Liver (tissue), 9 donors: ENCODE data around the gene AGTRAP. TPM values are rescaled to one million over a fixed set of nuclear protein-coding genes. Genes with fewer than 3 reads are reported as not detected.

Experiments used
- DNase-seq: peaks from one replicate; pipeline ENCODE4 v3.0.0-alpha.2; 2017; ENCODE audit warnings: low spot score
- H3K27ac ChIP-seq, 2 donors: one replicate each; pipeline ENCODE4 v1.7.0; 2013; ENCODE audit warnings: inconsistent platforms in 2 of 2, low read length in 2 of 2, control low read depth in 1 of 2, low read depth in 1 of 2, mild to moderate bottlenecking in 1 of 2
- H3K27me3 ChIP-seq, 4 donors: one replicate each; pipeline versions ENCODE4 v1.6.1 to v1.7.0; 2013; ENCODE audit warnings: low read length in 3 of 4, inconsistent platforms in 1 of 4, mild to moderate bottlenecking in 1 of 4, moderate library complexity in 1 of 4; ENCODE audit not compliant: control insufficient read depth in 4 of 4, insufficient read depth in 4 of 4
- H3K36me3 ChIP-seq, 4 donors: one replicate each; pipeline versions ENCODE4 v1.6.1 to v1.7.0; 2013; ENCODE audit warnings: low read length in 3 of 4, mild to moderate bottlenecking in 3 of 4, low read depth in 1 of 4, moderate library complexity in 1 of 4; ENCODE audit not compliant: control insufficient read depth in 4 of 4, insufficient read depth in 3 of 4
- H3K4me1 ChIP-seq, 4 donors: one replicate each; pipeline versions ENCODE4 v1.6.1 to v1.7.0; 2013; ENCODE audit warnings: low read length in 3 of 4, mild to moderate bottlenecking in 3 of 4, moderate library complexity in 1 of 4; ENCODE audit not compliant: control insufficient read depth in 4 of 4, insufficient read depth in 4 of 4
- H3K4me3 ChIP-seq, 3 donors: one replicate each; pipeline versions ENCODE4 v1.6.1 to v1.7.0; 2013; ENCODE audit warnings: low read length in 3 of 3, control low read depth in 1 of 3, low read depth in 1 of 3, mild to moderate bottlenecking in 1 of 3
- H3K9ac ChIP-seq, 2 donors: one replicate each; pipeline ENCODE4 v1.7.0; 2013; ENCODE audit warnings: low read length in 2 of 2, mild to moderate bottlenecking in 2 of 2, moderate library complexity in 2 of 2, control low read depth in 1 of 2, low read depth in 1 of 2
- H3K9me3 ChIP-seq, 4 donors: one replicate each; pipeline versions ENCODE4 v1.6.1 to v1.7.0; 2013; ENCODE audit warnings: low read length in 3 of 4; ENCODE audit not compliant: control insufficient read depth in 4 of 4
- CTCF ChIP-seq: fragments of 150-350 bp; IDR thresholded peaks from 2 replicates; pipeline ENCODE4 v1.5.1; 2017; ENCODE audit warnings: improper control_type of control experiment, low read depth, low read length; ENCODE audit not compliant: missing input control
- FOXA1 ChIP-seq: IDR thresholded peaks from 2 replicates; pipeline ENCODE4 v1.6.1; 2016; ENCODE audit warnings: antibody characterized with exemption
- FOXA2 ChIP-seq: IDR thresholded peaks from 2 replicates; pipeline ENCODE4 v1.6.1; 2016; ENCODE audit warnings: antibody characterized with exemption
- HNF4A ChIP-seq, 2 donors: conservative IDR thresholded peaks; 2 replicates each; pipeline ENCODE4 v1.6.1; 2016; ENCODE audit warnings: antibody characterized with exemption in 2 of 2, mild to moderate bottlenecking in 2 of 2
- JUND ChIP-seq, 2 donors: IDR thresholded peaks; 2 replicates each; pipeline ENCODE4 v1.6.1; 2016; ENCODE audit warnings: antibody characterized with exemption in 2 of 2
- MAX ChIP-seq: IDR thresholded peaks from 2 replicates; pipeline ENCODE4 v1.6.1; 2016; ENCODE audit warnings: antibody characterized with exemption
- NR2F2 ChIP-seq: IDR thresholded peaks from 2 replicates; pipeline ENCODE4 v1.6.1; 2016; ENCODE audit warnings: antibody characterized with exemption
- RAD21 ChIP-seq, 2 donors: IDR thresholded peaks; 2 replicates each; pipeline ENCODE4 v1.6.1; 2016; ENCODE audit warnings: antibody characterized with exemption in 2 of 2, mild to moderate bottlenecking in 2 of 2
- REST ChIP-seq: IDR thresholded peaks from 2 replicates; pipeline ENCODE4 v1.6.1; 2016; ENCODE audit warnings: antibody characterized with exemption, mild to moderate bottlenecking
- SP1 ChIP-seq: IDR thresholded peaks from 2 replicates; pipeline ENCODE4 v1.6.1; 2018; ENCODE audit warnings: antibody characterized with exemption, mild to moderate bottlenecking
- TAF1 ChIP-seq: conservative IDR thresholded peaks from 2 replicates; pipeline ENCODE4 v1.6.1; 2016; ENCODE audit warnings: antibody characterized with exemption, mild to moderate bottlenecking
- YY1 ChIP-seq: IDR thresholded peaks from 2 replicates; pipeline ENCODE4 v1.6.1; 2016; ENCODE audit warnings: antibody characterized with exemption, mild to moderate bottlenecking
- WGBS: extraction: QIAGEN DNeasy Blood & Tissue Kit; methylation state at CpG from one replicate; pipeline ENCODE4 v1.1.7; 2013; 5-methylcytosine and 5-hydroxymethylcytosine counted together
- polyA plus RNA-seq, 2 donors: library from polyadenylated mRNA; stranded (reverse) in 1 of 2; unstranded in 1 of 2; fragments of 200-250 nt in 1 of 2; fragments of >200 nt in 1 of 2; fragmentation: Nextera tagmentation in 1 of 2; extraction: Ambion mirVana in 1 of 2; gene quantifications; one replicate each; pipeline versions ENCODE4 v1.2.1 to v1.2.3, GENCODE V29; 2013 to 2015
- total RNA-seq, 2 donors: library from RNA; depleted of rRNA; stranded (reverse); fragments of >200 nt; gene quantifications; one replicate each; pipeline ENCODE4 v1.2.3, GENCODE V29; 2014
- donor health status: healthy.
- donor health status: healthy.
- donor health status: healthy.
- donor health status: healthy.
- donor health status: healthy.

AGTRAP gene
- total and polyA plus RNA-seq, 4 donors, result 8.5 to 19.3 (median 17.5) TPM

- H3K9me3 ChIP-seq, result no peaks in the 10 kb centered on the region
- no peaks in the 10 kb centered on the region for H3K36me3 ChIP-seq
- peaks cover 0 to 19% (median 10%) of the 10 kb centered on the region in 4 donors for H3K4me1 ChIP-seq
- H3K4me3 ChIP-seq, result no peak overlapping the region
- H3K27ac ChIP-seq, result peak overlapping the region in 1 of 2 donors; percentile 45
- DNase-seq, result no peak
- TF ChIP-seq FOXA2 (no peak), CTCF (no peak), TAF1 (no peak), MAX (no peak), FOXA1 (no peak), NR2F2 (no peak), REST (no peak), HNF4A (conservative IDR thresholded peaks at IDR 0.05) (no peak), YY1 (no peak), RAD21 (IDR thresholded peaks at IDR 0.05) (no peak), JUND (IDR thresholded peaks at IDR 0.05) (no peak)
- H3K27me3 ChIP-seq, result no peaks in the 10 kb centered on the region
- no peak overlapping the region for H3K9ac ChIP-seq
- WGBS, result 98% methylated on average over 9 of the region's 9 CpGs
Observed at GRCh38 chr1:11778336-11778735, 42.4 kb downstream of the AGTRAP start.

- Histone ChIP-seq H3K27me3 (no peaks in the 10 kb centered on the region), H3K9me3 (no peaks in the 10 kb centered on the region), H3K4me1 (peaks cover 0 to 19% (median 10%) of the 10 kb centered on the region in 4 donors), H3K4me3 (no peak overlapping the region), H3K36me3 (no peaks in the 10 kb centered on the region), H3K9ac (no peak overlapping the region), H3K27ac (no peak overlapping the region)
- no peak for TF ChIP-seq SP1
- 97% methylated on average over 15 of the region's 15 CpGs for WGBS
- no peak for DNase-seq
Observed at GRCh38 chr1:11778844-11779623, 43.1 kb downstream of the AGTRAP start.
